Stomach (tissue), 9 donors: ENCODE data around the gene CAPN14. TPM values are rescaled to one million over a fixed set of nuclear protein-coding genes. Genes with fewer than 3 reads are reported as not detected.

Experiments
- DNase-seq, 2 donors: peaks; one replicate each; pipeline versions ENCODE4 v3.0.0 to v3.0.0-alpha.2; 2013 to 2019
- H3K27ac ChIP-seq, 5 donors: fragments of 200-600 bp in 4 of 5; sonication (generic) in 4 of 5; one replicate each; pipeline ENCODE4 v1.5.1; 2013 to 2019; ENCODE audit warnings: mild to moderate bottlenecking in 1 of 5, moderate library complexity in 1 of 5
- H3K27me3 ChIP-seq, 3 donors: fragments of 200-600 bp; sonication (generic); one replicate each; pipeline ENCODE4 v1.5.1; 2017 to 2019; ENCODE audit warnings: mixed run types in 1 of 3
- H3K36me3 ChIP-seq, 4 donors: fragments of 200-600 bp; sonication (generic); 1 replicate in 3 of 4; 2 replicates in 1 of 4; pipeline ENCODE4 v1.5.1; 2016 to 2019
- H3K4me1 ChIP-seq, 4 donors: fragments of 200-600 bp; sonication (generic); one replicate each; pipeline ENCODE4 v1.5.1; 2016 to 2019
- H3K4me3 ChIP-seq, 4 donors: fragments of 200-600 bp; sonication (generic) in 3 of 4; one replicate each; pipeline ENCODE4 v1.5.1; 2016 to 2019; ENCODE audit warnings: mild to moderate bottlenecking in 1 of 4
- H3K9me3 ChIP-seq, 4 donors: fragments of 200-600 bp; sonication (generic); one replicate each; pipeline ENCODE4 v1.5.1; 2016 to 2019
- EP300 ChIP-seq: sonication (generic); formaldehyde crosslinking; IDR thresholded peaks from one replicate; pipeline ENCODE4 v1.6.1; 2017; ENCODE audit warnings: antibody characterized with exemption
- POLR2A ChIP-seq, 4 donors: fragments of 450-650 bp; IDR thresholded peaks; one replicate each; pipeline ENCODE4 v1.6.1; 2016; ENCODE audit warnings: antibody characterized with exemption in 4 of 4, control low read depth in 2 of 4, mild to moderate bottlenecking in 1 of 4, moderate library complexity in 1 of 4
- POLR2AphosphoS5 ChIP-seq, 3 donors: sonication (generic); formaldehyde crosslinking; IDR thresholded peaks; one replicate each; pipeline ENCODE4 v1.6.1; 2016; ENCODE audit warnings: antibody characterized with exemption in 3 of 3
- WGBS, 5 donors: extraction: QIAGEN DNeasy Blood & Tissue Kit in 3 of 5; methylation state at CpG; one replicate each; pipeline versions ENCODE4 v1.1.5 to v1.1.7; 2013 to 2018; 5-methylcytosine and 5-hydroxymethylcytosine counted together
- intact Hi-C: fragments of 100-400 bp; cut with DNase I; formaldehyde crosslinking; loops from one replicate; pipeline ENCODE4 v1.15.1; 2023; ENCODE audit warnings: low total_unique reads
- polyA plus RNA-seq, 3 donors: library from polyadenylated mRNA; stranded (reverse); fragments of 200-250 nt; gene quantifications; one replicate each; pipeline ENCODE4 v1.2.3, GENCODE V29; 2013
- total RNA-seq, 5 donors: library from RNA; depleted of rRNA; stranded (reverse); fragments of >200 nt; gene quantifications; one replicate each; pipeline versions ENCODE4 v1.1.0 to v1.2.3, GENCODE V29; 2014 to 2016
- TF ChIP-seq, protein P1 (sequence below), 7 experiments: fragments of 450-650 bp in 4 of 7; fragments of 200-600 bp in 3 of 7; sonication (generic) in 3 of 7; IDR thresholded peaks; one replicate each; pipeline ENCODE4 v1.5.1; 2016 to 2019; ENCODE audit warnings: antibody characterized with exemption in 7 of 7, control low read depth in 2 of 7, mild to moderate bottlenecking in 1 of 7
- donor health status: healthy with polysubstance abuse.
- donor health status: Bipolar disorder and iron deficiency.
- donor health status: healthy.

The CAPN14 gene
- total and polyA plus RNA-seq, 8 donors: 0.06 to 66.0 (median 1.3) TPM; not detected in 5

DNA sequence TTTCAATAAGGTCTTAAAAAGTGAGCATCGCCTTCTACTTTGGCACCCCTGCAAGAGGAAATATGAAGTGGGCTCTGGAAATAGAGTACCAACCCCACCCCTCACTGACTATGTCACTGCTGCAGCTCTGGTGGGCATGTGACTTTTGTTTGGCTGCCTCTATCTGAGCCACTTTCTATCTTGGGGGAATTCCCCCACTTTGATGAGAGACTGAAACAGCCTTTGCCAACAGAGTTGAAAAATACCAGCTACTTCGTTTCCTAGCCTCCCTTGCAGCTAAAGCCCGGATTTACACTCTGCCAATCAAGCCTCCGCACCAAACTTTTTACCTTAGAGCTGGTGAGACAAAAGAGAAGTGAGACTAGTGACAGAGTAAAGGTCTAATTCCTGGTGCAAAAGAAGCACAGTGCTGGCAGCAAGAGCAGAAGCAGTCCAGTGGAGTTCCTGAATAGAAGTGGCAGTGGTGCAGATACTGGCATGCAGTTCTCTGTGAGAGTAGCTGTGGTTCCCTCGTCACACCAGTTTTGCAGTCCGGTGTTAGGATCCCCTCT lies 67.1 kb downstream of the CAPN14 start:
- H3K27me3 ChIP-seq: peaks cover 0 to 20% (median 0%) of the 10 kb centered on the region in 3 donors
- 84 to 90% (median 87%) methylated on average over 6 of the region's 6 CpGs for WGBS, 5 donors
- H3K27ac ChIP-seq: no peak overlapping the region
- no peaks in the 10 kb centered on the region for H3K36me3 ChIP-seq
- intact Hi-C loops: no loop called here
- TF ChIP-seq EP300 (no peak), POLR2AphosphoS5 (IDR thresholded peaks at IDR 0.05) (no peak), POLR2A (IDR thresholded peaks at IDR 0.05) (no peak)
- TF ChIP-seq, protein P1, sequence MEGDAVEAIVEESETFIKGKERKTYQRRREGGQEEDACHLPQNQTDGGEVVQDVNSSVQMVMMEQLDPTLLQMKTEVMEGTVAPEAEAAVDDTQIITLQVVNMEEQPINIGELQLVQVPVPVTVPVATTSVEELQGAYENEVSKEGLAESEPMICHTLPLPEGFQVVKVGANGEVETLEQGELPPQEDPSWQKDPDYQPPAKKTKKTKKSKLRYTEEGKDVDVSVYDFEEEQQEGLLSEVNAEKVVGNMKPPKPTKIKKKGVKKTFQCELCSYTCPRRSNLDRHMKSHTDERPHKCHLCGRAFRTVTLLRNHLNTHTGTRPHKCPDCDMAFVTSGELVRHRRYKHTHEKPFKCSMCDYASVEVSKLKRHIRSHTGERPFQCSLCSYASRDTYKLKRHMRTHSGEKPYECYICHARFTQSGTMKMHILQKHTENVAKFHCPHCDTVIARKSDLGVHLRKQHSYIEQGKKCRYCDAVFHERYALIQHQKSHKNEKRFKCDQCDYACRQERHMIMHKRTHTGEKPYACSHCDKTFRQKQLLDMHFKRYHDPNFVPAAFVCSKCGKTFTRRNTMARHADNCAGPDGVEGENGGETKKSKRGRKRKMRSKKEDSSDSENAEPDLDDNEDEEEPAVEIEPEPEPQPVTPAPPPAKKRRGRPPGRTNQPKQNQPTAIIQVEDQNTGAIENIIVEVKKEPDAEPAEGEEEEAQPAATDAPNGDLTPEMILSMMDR (IDR thresholded peaks at IDR 0.05): no peak
- DNase-seq: no peak
- no peaks in the 10 kb centered on the region for H3K4me1 ChIP-seq
- no peaks in the 10 kb centered on the region for H3K9me3 ChIP-seq
- no peak overlapping the region for H3K4me3 ChIP-seq

DNA sequence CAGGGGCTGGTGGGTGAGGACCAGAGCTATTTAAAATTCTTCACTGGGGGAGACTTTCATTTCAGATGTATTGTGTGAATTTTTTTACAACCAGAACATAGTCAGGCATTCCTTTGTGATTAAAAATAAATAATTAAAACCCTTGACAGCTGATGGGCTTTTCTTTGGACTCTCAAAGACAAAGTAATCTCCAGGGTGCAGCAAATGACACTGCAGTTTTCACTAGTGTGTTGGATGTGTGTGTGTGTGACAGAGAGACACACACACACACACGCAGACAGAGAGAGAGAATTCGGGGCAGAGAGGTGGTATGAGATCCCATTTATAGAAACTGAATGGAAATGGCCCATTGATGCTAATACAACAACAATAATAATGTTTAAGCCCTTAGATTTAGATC lies 68.8 kb downstream of the CAPN14 start:
- no peaks in the 10 kb centered on the region for H3K4me1 ChIP-seq
- no peaks in the 10 kb centered on the region for H3K9me3 ChIP-seq
- H3K36me3 ChIP-seq: no peaks in the 10 kb centered on the region
- WGBS, 5 donors: 77 to 90% (median 83%) methylated on average over 2 of the region's 2 CpGs
- intact Hi-C loops: no loop called here
- H3K27ac ChIP-seq: no peak overlapping the region
- peaks cover 0 to 20% (median 0%) of the 10 kb centered on the region in 3 donors for H3K27me3 ChIP-seq
- no peak overlapping the region for H3K4me3 ChIP-seq
- no peak for DNase-seq
- no peak for TF ChIP-seq EP300
- TF ChIP-seq, protein P1 (IDR thresholded peaks at IDR 0.05): no peak
- no peak for TF ChIP-seq POLR2A (IDR thresholded peaks at IDR 0.05)
- no peak for TF ChIP-seq POLR2AphosphoS5 (IDR thresholded peaks at IDR 0.05)

DNA sequence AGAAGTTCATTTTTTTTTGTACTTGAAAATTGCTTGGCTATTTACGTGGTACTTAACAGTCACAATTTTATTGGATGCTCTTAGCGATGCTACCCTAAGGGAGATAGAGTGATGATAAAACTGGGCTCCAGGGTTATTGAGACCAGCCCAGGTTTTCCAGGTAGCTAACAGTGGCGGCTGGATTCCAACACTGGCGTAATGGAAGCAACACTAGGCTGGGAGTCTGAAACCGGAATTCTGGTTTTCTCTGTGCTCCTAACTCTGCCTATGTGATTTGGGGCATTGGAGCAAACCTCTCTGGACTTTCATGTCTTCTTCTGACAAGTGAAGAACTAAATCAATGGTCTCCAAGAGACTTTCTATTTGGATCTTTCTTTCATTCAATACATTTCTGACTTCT lies 69.7 kb downstream of the CAPN14 start:
- TF ChIP-seq, protein P1 (IDR thresholded peaks at IDR 0.05): no peak
- TF ChIP-seq POLR2A (IDR thresholded peaks at IDR 0.05) (no peak), POLR2AphosphoS5 (IDR thresholded peaks at IDR 0.05) (no peak)
- H3K27me3 ChIP-seq: peaks cover 0 to 20% (median 0%) of the 10 kb centered on the region in 3 donors
- H3K4me3 ChIP-seq: no peak overlapping the region
- no peaks in the 10 kb centered on the region for H3K9me3 ChIP-seq
- intact Hi-C loops: no loop called here
- H3K27ac ChIP-seq: no peak overlapping the region
- no peaks in the 10 kb centered on the region for H3K36me3 ChIP-seq
- no peak for DNase-seq
- WGBS, 5 donors: 76 to 85% (median 82%) methylated on average over 5 of the region's 5 CpGs
- no peaks in the 10 kb centered on the region for H3K4me1 ChIP-seq

GRCh38 chr2:31142110-31142509 lies 75.2 kb downstream of the CAPN14 start:
- Histone ChIP-seq H3K27me3 (peaks cover 0 to 27% (median 17%) of the 10 kb centered on the region in 3 donors), H3K27ac (no peak overlapping the region), H3K4me1 (peaks cover 12 to 19% (median 18%) of the 10 kb centered on the region in 4 donors), H3K4me3 (no peak overlapping the region), H3K9me3 (no peaks in the 10 kb centered on the region), H3K36me3 (no peaks in the 10 kb centered on the region)
- no peak for DNase-seq
- 58 to 67% (median 60%) methylated on average over 3 of the region's 3 CpGs for WGBS, 5 donors
- no peak for TF ChIP-seq EP300
- TF ChIP-seq POLR2AphosphoS5 (IDR thresholded peaks at IDR 0.05): no peak
- TF ChIP-seq POLR2A (IDR thresholded peaks at IDR 0.05): no peak
- TF ChIP-seq, protein P1 (IDR thresholded peaks at IDR 0.05): no peak
- intact Hi-C loops: no loop called here
